GM21390 (cell line): ENCODE data around the gene SEMA5A.

Experiments
- ATAC-seq: cut with Tn5 transposase; IDR thresholded peaks from one replicate; pipeline ENCODE4 v1.9.1; 2021; ENCODE audit not compliant: unreplicated experiment

SEMA5A gene

GRCh38 chr5:9479361-9479760, 66.5 kb downstream of the SEMA5A start:
- no peak for ATAC-seq

- no peak for ATAC-seq
Observed at GRCh38 chr5:9477537-9477936, 68.3 kb downstream of the SEMA5A start.

GRCh38 chr5:9474219-9475002, 71.5 kb downstream of the SEMA5A start:
- ATAC-seq, result no peak

GRCh38 chr5:9473624-9474023, 72.3 kb downstream of the SEMA5A start:
- ATAC-seq, result no peak

GRCh38 chr5:9470410-9470809, 75.5 kb downstream of the SEMA5A start:
- ATAC-seq, result no peak

- ATAC-seq, result no peak
Observed at GRCh38 chr5:9468060-9468388, 77.9 kb downstream of the SEMA5A start.

- ATAC-seq, result no peak
Observed at GRCh38 chr5:9467199-9468059, 78.4 kb downstream of the SEMA5A start.

- no peak for ATAC-seq
Observed at GRCh38 chr5:9466697-9467096, 79.2 kb downstream of the SEMA5A start.

- ATAC-seq, result no peak
Observed at GRCh38 chr5:9464478-9464877, 81.4 kb downstream of the SEMA5A start.

GRCh38 chr5:9462109-9462508, 83.8 kb downstream of the SEMA5A start:
- no peak for ATAC-seq

- no peak for ATAC-seq
Observed at GRCh38 chr5:9460885-9461645, 84.8 kb downstream of the SEMA5A start.

GRCh38 chr5:9456435-9457042, 89.3 kb downstream of the SEMA5A start:
- no peak for ATAC-seq

GRCh38 chr5:9455826-9456434, 89.9 kb downstream of the SEMA5A start:
- no peak for ATAC-seq

GRCh38 chr5:9454491-9454890, 91.4 kb downstream of the SEMA5A start:
- ATAC-seq, result no peak

- ATAC-seq, result no peak
Observed at GRCh38 chr5:9454012-9454481, 91.8 kb downstream of the SEMA5A start.

GRCh38 chr5:9453480-9454011, 92.3 kb downstream of the SEMA5A start:
- no peak for ATAC-seq

GRCh38 chr5:9452181-9452580, 93.7 kb downstream of the SEMA5A start:
- ATAC-seq, result no peak

GRCh38 chr5:9451037-9451436, 94.8 kb downstream of the SEMA5A start:
- no peak for ATAC-seq

GRCh38 chr5:9447691-9448090, 98.2 kb downstream of the SEMA5A start:
- no peak for ATAC-seq

- ATAC-seq, result no peak
Observed at GRCh38 chr5:9445826-9446388, 100.0 kb downstream of the SEMA5A start.
